ENCODE data around the gene SCML1.

The SCML1 gene

GRCh38 chrX:17718649-17719165 lies 18.6 kb upstream of the SCML1 start:
- H3K79me2 ChIP-seq (ENCODE audit: low read length) = no peaks in the 10 kb centered on the region
- no peaks in the 10 kb centered on the region for H3K9me3 ChIP-seq (ENCODE audit: insufficient read depth, low read length)
- H3K9ac ChIP-seq (ENCODE audit: low read length) = no peak overlapping the region
- no peak overlapping the region for H2AFZ ChIP-seq (ENCODE audit: low read depth, low read length)
- TF ChIP-seq CTCF (IDR thresholded peaks at IDR 0.05; ENCODE audit: low read depth, low read length) (no peak), EZH2phosphoT487 (IDR thresholded peaks at IDR 0.05; ENCODE audit: low read depth) (no peak)
- H3K4me3 ChIP-seq (ENCODE audit: low read length) = no peak overlapping the region
- no peak overlapping the region for H3K27ac ChIP-seq (ENCODE audit: low read length)
- no peaks in the 10 kb centered on the region for H4K20me1 ChIP-seq (ENCODE audit: insufficient read depth, low read length)
- no peaks in the 10 kb centered on the region for H3K36me3 ChIP-seq (replicated peaks; ENCODE audit: low read depth, low read length)
- H3K4me1 ChIP-seq (ENCODE audit: low read length) = no peaks in the 10 kb centered on the region
- H3K27me3 ChIP-seq (ENCODE audit: low read depth, low read length) = no peaks in the 10 kb centered on the region
- H3K4me2 ChIP-seq (ENCODE audit: low read length) = no peak overlapping the region

GRCh38 chrX:17719711-17720110 lies 17.6 kb upstream of the SCML1 start:
- no peaks in the 10 kb centered on the region for H3K36me3 ChIP-seq (replicated peaks; ENCODE audit: low read depth, low read length)
- no peak for TF ChIP-seq CTCF (IDR thresholded peaks at IDR 0.05; ENCODE audit: low read depth, low read length)
- no peaks in the 10 kb centered on the region for H4K20me1 ChIP-seq (ENCODE audit: insufficient read depth, low read length)
- H3K4me1 ChIP-seq (ENCODE audit: low read length) = no peaks in the 10 kb centered on the region
- no peak overlapping the region for H3K4me2 ChIP-seq (ENCODE audit: low read length)
- H3K9me3 ChIP-seq (ENCODE audit: insufficient read depth, low read length) = no peaks in the 10 kb centered on the region
- H3K79me2 ChIP-seq (ENCODE audit: low read length) = no peaks in the 10 kb centered on the region
- no peak overlapping the region for H2AFZ ChIP-seq (ENCODE audit: low read depth, low read length)
- H3K27ac ChIP-seq (ENCODE audit: low read length) = no peak overlapping the region
- no peaks in the 10 kb centered on the region for H3K27me3 ChIP-seq (ENCODE audit: low read depth, low read length)
- no peak overlapping the region for H3K4me3 ChIP-seq (ENCODE audit: low read length)
- H3K9ac ChIP-seq (ENCODE audit: low read length) = no peak overlapping the region

- Histone ChIP-seq H3K9ac (ENCODE audit: low read length) (no peak overlapping the region), H3K4me1 (ENCODE audit: low read length) (no peaks in the 10 kb centered on the region), H3K4me2 (ENCODE audit: low read length) (no peak overlapping the region), H3K79me2 (ENCODE audit: low read length) (no peaks in the 10 kb centered on the region), H3K36me3 (replicated peaks; ENCODE audit: low read depth, low read length) (no peaks in the 10 kb centered on the region), H2AFZ (ENCODE audit: low read depth, low read length) (no peak overlapping the region), H3K27ac (ENCODE audit: low read length) (no peak overlapping the region), H4K20me1 (ENCODE audit: insufficient read depth, low read length) (no peaks in the 10 kb centered on the region), H3K4me3 (ENCODE audit: low read length) (no peak overlapping the region), H3K27me3 (ENCODE audit: low read depth, low read length) (no peaks in the 10 kb centered on the region), H3K9me3 (ENCODE audit: insufficient read depth, low read length) (no peaks in the 10 kb centered on the region)
- TF ChIP-seq CTCF (IDR thresholded peaks at IDR 0.05; ENCODE audit: low read depth, low read length) = no peak
- TF ChIP-seq EZH2phosphoT487 (IDR thresholded peaks at IDR 0.05; ENCODE audit: low read depth) = no peak
These were observed 15.6 kb upstream of the SCML1 start for GRCh38 chrX:17721715-17722114.

GRCh38 chrX:17725181-17725580 lies 12.1 kb upstream of the SCML1 start:
- no peaks in the 10 kb centered on the region for H4K20me1 ChIP-seq (ENCODE audit: insufficient read depth, low read length)
- H3K4me1 ChIP-seq (ENCODE audit: low read length) = no peaks in the 10 kb centered on the region
- no peaks in the 10 kb centered on the region for H3K9me3 ChIP-seq (ENCODE audit: insufficient read depth, low read length)
- no peak for TF ChIP-seq EZH2phosphoT487 (IDR thresholded peaks at IDR 0.05; ENCODE audit: low read depth)
- TF ChIP-seq CTCF (IDR thresholded peaks at IDR 0.05; ENCODE audit: low read depth, low read length) = no peak
- H3K79me2 ChIP-seq (ENCODE audit: low read length) = no peaks in the 10 kb centered on the region
- H3K27me3 ChIP-seq (ENCODE audit: low read depth, low read length) = no peaks in the 10 kb centered on the region
- no peak overlapping the region for H3K4me2 ChIP-seq (ENCODE audit: low read length)
- no peaks in the 10 kb centered on the region for H3K36me3 ChIP-seq (replicated peaks; ENCODE audit: low read depth, low read length)
- H3K4me3 ChIP-seq (ENCODE audit: low read length) = no peak overlapping the region
- no peak overlapping the region for H3K27ac ChIP-seq (ENCODE audit: low read length)
- H2AFZ ChIP-seq (ENCODE audit: low read depth, low read length) = no peak overlapping the region
- no peak overlapping the region for H3K9ac ChIP-seq (ENCODE audit: low read length)
